NCI-H146 (cell line): ENCODE measurements around the gene UBA7.
A peak's percentile ranks its signal among the peaks of the same experiment; 100 is the strongest.

Experiments
- DNase-seq: peaks from one replicate; lab custom pipeline; 2025; lab: John Stamatoyannopoulos, UW

The UBA7 gene

DNA sequence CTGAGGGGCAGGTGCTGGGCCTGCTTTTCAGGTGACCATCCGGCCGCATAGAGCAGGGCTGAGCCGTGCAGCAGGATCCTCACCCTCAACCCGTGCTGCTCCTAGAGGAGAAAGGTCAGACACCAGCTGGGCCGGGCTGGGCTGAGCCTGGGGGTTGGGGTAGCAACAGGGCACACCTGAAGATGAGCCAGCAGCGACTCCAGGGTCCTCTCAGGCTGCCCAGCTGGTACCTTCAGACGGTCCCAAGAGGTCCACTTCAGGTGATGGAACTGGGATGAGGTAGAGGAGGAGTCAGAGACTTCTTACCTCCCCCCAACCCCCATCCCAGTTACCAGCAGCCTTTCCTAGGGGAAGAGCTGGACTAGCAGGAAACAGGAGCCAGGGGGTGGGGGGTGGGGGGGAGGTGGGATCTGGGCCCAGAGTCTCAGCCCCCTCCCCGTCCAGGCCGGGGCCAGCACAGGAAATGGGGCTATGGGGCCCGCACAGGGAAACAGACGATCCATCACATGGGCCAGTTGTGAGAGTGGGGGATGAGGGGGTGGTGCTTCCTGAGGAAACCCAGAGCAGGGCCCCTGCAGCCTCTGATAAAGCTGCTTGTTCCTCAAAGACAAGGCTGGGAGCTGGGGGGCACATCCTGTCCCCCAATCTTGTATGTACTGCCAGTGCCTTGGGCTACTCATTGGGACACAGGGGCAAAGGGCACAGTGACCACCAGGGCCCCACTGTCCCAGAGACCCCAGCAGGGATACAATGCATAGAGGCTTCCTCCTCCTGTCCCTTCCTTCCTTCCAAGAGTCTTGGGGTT lies 7.7 kb downstream of the UBA7 start:
- DNase-seq, result no peak

DNA sequence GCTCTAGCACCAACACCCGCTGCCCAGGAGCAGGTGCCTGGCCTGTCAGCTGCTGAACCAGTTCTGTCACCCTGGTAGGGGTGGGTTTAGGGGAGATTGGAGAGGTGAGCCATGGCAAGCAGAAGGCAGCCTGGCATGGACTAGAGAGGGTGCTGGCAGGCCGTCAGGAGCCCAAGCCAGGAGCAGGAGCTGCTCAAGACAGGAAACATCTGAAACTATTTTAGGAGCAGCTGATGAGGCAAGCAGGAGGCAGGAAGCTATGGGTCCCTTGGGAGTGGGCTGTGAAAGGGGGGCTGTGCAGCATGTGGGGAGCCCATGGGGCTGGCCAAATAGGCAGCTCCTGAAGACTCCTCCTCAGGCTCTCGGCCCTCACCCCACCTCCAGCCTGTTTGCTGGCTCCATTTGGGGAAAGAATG lies 8.4 kb downstream of the UBA7 start:
- DNase-seq, result no peak

DNA sequence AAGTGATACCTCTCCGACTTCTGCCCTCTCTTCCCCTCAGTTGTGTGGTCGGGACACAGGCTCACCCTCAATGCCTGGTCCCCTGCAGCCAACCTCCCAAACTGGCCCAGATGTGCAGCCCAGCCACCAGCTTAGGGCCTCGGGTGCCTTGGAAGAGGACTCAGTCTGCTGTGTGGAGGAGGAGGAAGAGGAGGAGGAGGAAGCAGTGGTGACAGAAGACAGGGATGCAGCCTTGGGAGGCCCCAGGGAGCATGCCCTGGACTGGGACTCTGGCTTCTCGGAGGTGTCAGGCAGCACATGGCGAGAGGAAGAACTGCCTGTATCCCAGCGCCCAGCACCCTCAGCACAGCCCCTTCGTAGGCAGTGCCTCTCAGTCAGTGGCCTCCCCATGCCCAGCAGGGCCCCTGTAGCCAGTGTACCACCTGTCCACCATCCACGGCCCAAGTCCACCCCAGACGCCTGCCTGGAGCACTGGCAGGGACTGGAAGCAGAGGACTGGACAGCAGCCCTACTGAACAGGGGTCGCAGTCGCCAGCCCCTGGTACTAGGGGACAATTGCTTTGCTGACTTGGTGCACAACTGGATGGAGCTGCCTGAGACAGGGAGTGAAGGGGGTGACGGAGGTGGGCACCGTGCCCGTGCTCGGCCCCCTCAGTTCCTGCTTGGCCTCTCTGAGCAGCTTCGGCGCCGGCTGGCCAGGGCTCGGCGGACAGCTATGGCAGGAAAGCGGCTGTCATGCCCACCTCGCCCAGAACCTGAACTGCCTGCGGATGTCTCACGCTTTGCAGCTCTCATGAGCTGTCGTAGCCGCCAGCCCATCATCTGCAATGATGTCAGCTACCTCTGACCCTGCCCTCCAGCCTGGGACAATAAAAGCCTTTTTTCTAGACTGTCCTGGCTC lies 9.4 kb downstream of the UBA7 start:
- no peak for DNase-seq

DNA sequence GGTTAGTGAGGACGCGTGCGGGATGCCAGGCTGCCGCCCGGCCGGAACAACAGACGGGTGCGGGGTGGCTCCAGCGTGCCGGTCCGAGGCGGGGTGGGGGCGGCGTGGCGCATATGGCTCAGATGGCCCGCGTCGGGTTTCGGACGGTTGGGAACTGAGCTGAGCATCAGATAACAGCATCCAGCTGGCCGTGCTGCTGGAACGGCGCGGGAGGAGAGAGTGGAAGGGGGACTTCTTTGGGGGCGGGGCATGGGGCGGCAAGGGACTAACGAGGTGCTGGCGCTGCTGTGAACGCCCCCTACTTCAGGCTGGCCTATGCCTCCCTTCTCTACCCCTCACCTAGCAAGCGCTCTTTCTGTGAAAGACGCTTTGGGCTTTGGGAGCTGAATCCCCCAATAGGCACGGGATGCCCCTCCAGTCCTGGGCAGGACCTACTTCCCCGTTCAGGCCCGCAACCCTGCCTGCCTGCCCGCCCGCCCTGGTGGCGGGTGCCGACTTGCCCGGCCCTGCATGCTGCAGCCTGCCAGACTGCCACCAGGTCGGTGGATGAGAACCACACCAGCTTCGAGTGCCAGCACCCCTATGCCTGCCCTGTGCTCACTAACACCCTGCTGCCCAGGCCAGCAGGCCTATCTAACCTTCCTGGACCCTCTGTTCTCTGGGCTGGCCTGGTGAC lies 10.2 kb downstream of the UBA7 start:
- DNase-seq, result peak; percentile 21

DNA sequence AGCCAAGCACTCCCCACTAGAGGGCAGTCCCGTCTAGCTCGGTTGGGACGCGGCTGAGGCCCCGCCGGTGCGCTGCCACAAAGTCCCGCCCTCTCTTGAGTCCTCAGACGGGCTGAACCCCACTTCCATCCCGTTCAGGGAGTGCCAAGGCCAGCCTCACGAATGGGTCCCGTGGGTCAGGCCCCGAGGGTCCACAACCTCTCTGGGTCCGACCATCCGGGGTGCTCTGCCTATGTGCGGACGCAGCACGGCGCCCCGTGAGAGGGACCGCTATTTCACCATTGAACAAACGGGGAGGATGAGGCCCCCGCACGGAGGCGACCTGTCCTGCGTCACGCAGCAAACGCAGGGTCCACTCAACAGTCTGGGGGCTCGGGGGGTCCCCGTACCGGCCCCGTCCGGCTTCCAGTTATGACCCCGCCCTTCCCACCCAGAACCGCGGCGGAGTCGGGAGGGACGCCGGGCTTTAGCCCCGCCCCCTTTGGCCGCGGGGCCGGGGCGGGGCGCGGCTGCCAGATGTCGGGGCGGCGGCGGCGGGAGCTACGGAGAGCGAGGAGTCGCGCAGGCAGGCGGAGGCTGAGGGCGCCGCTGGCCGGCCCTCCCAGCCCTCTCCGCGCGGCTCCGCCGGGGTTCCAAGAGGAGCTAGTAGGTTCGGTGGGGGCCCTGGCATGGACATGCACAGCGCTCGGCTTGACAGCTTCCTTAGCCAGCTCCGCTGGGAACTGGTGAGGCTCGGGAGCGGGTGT lies 10.9 kb downstream of the UBA7 start, which contains the start of gene INKA1:
TSS of gene INKA1 (plus strand) at position 543 of the 746 bp plus-strand sequence. CDS start at position 675, 132 bp downstream.
- DNase-seq, result peak; percentile 72

DNA sequence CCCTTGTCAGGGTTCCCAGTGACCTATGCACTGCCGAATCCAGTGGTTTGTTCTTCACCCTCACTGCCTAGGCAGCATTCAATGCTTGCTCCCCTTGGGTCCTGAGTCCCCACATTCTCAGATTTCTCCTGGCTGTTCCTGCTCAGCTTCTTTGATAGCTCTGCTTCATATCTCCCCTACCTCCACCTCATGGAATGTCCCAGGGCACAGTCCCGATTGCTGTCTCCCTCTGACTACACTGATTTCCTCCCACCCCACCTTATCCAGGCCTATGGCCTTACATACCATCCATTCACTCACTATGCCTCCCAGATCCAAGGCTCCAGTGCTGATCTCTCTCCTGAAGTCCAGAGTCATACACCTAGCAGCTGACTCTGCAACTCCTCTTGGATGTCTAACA lies 12.6 kb downstream of the UBA7 start:
- no peak for DNase-seq

DNA sequence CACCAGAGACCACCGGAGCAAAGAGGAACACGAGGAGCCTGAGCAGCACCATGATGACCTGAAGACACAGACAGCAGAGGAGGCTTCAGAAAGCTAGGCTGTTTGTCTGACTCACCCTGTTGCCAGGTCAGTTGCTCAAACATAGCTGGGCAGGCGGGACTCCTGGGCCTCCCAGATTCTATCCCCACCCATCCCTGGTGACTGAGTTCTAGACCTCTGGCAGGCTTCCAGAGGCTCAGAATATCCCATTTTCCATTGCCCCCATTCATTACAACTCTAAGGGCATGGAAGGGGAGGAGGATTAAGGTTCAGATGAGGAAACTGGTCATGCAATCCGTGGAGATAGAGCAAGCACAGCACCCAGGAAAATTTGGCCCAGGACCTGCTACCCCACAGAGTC lies 14.0 kb downstream of the UBA7 start, which contains the start of gene CDHR4:
TSS of gene CDHR4 (minus strand) at position 113 of the 400 bp plus-strand sequence. CDS start at position 52, 61 bp downstream.
- DNase-seq, result no peak

DNA sequence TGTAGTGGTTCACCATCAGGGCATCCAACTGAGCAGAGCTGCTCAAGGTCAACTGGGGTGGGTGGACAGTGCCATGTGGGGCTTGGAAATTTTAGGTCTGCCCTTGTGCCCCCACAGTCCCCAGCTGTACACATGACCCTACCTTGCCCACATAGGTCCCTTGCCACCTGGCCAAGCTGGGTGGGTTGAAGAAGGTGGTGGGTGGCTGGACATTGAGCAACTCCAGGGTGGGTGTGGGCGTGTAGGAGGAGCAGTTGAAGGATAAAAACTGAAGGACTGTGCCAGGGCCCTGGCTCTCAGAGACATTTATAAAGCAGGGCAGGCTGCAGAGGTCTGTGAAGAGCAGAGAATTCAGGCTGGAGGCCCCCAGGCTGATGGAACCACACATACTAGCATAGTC lies 14.6 kb downstream of the UBA7 start:
- DNase-seq, result no peak

DNA sequence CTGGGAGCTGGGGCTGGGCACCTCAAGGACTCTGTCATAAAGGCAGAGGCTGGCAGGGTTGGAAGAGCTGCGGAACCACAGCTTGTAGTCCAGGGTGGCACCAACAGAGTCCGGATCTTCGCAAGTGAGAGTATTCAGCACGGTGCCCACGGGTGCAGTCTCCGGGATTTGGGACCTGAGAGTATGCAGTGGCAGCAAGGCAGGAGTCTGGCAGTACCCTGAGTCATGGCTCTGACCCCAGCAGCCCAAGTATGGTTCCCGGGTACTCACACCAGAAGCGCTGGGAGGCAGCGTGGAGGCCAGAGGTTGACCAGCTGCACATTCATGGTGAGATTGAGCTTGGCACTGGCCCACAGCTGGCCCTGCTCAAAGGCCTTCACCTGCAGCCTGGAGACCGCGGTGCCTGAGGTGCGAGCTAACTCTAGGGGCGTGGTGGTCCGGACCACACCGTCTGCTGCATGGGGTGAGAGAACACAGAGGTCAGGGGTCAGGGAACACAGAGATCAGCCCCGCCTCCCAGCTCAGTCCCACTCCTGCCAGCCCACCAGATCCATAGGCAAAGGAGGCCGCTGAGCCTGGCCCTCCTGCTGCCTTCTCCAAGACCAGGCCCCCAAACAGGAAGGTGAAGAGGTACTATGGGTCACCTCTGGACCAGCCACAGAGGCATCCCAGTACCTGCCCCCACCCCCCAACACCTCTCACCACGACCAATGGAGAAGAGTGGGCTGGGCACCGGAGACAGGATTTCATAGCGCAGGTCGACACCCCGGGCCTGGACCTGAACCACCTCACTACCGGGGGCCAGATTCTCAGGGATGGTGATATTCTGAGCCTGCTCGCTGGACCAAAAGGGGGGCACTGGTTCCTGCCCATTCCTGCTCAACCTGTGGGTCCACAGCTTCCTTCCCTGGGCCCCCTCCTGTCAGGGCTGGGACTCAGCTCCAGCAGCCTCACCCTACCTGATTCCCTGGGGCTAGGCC lies 18.5 kb downstream of the UBA7 start:
- DNase-seq, result no peak

DNA sequence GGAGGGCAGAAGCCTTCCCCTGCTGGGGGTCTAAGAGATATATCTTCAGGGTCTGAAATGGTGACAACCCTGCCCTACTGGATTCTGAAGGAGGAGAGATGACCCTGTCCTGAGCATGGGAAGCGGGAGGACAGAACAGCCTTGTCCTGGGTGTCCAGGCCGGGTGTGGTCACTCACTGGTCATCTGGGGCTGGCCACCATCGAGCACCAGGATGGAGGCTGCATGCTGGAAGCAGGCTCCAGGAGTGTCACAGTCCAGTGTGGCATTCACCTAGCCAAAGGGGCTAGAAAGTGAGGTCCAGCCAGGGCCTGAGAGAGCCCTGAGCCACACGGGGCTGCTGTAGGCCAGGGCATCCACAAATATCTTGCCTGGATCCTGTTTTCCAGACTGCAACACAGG lies 19.3 kb downstream of the UBA7 start:
- no peak for DNase-seq

DNA sequence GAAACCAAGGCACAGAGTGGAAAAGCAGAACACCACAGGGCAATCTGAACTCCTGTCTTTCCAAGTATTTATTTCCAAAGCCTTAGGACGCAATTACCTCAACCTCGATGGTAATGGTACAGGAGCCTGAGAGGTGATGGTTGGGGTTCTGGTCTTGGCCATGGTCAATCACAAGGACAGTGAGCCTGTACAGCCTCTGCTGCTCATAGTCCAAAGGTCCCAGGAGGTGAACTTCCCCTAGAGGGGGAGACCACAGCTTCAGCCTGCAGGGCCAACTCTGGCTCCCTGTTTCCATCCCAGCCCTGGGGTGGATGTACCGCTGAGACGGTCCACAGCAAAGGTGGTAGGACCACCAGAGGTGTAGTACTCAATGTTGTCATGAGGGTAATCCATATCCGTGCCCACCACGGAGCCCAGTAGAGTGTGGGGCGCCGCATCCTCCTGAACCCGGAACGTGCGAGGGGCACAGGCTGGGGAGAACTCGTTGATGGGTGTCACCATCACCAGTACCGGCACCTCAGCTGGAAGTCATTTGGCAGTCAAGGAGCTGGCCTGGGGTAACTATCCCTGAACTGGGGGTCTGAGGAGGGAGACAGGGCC lies 20.2 kb downstream of the UBA7 start:
- no peak for DNase-seq

DNA sequence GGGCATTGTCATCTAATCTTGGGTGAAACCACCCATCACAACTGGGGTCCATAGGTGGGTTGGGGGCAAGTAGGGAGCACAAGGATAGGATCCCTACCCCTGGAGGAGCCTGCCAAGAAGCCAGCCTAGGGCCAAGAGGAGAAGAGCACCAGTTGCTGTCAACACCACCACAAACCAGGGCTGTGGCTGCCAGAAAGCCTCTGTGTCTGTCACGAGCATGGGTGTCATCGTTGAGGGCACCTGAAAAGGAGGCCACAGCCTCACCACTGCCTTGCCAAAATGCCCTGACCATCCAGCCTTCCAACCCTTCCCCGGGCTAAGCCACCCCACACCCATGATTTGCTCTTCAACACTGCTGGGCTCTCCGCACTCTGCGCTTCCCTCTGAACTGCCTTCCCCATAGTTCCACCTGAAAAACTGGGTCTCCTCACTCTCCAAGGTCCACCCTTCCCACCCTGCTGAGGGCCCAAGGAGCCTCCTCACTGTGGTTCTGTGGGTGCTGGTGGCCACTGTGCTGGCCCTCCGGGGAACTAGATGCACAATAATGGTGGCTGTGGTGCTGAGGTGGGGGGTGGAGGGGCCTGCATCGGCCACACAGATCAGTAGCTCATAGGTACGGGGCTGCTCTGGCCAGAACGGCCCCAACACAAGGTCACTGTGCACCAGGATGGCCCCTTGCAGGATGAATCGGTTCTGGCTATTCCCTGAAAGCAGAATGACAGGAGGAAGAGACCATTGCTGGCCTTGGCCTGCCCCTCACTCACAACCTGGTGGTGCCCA lies 21.2 kb downstream of the UBA7 start:
- no peak for DNase-seq

DNA sequence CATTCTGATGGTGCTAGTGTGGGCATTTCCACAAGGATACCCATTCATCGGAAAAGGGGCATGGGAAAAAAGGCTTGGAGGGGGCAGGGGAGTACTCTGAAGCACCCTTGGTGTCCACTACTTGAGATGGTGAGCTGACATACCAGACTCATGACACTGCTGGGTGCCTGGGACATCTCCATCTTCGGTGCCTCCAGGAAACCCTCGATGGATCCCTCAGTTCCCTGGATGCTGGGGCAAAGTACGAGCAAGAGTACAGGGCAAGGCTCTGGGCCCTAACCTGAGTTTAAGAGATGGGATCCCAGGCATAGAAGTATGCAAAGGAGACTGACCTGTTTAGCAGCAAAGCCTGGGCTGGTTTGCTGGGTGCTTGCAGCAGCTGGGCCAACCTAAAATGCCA lies 22.2 kb downstream of the UBA7 start:
- no peak for DNase-seq

DNA sequence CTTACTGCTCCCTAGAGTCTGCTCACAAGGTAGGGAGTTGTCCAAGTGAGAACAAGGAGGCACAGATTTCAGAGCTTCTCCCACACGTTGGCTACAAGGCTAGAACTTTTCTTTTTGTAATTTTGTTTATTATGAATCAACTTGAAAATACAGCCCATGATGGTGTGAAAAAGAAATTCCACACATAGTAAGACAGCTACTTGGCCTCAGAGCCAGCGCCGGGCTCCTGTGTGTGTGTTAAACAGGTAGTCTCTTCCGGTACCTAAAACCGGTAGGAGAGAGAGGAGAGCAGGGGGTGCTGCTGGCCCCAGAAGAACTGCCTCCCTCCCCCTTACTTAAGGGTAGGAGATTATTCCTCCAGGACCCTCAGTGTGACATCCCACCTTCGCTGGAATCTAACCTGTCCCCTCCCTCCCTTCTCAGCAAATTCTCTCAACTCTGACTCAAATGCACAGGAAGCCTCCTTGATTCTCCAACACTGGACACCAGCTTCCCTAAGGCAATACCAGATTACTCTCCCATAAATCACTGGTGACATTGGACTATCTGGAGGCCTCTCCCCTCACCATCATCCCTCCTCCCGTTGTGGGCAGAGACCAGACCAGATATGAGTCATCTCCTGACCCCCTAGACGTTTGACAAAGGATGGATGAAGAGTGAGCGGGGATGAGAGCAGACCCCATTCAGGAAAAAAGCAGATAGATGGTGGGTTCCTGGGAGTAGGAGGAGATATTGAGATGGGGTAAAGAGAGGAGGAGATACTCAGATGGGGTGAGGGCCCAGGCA lies 22.9 kb downstream of the UBA7 start:
- DNase-seq, result peak; percentile 26

DNA sequence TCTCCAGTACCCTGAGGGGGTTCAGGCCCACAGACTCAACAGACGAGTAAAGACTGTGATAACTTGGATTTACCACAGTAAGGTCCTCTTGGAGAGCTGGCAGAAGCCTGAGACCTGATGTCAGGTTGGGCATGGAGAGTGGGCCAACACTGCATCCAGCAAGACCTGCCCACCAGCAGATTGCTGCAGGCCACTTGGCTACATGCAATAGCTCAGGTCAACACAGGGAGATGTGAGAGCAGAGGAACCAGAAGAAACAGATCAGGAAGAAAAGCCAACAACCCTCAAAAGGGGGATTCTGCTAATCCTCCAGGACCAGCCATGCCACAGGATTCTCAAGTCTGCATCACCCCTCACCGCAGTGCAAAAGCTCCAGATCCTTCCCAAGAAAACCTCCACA lies 25.7 kb downstream of the UBA7 start:
- DNase-seq, result no peak

DNA sequence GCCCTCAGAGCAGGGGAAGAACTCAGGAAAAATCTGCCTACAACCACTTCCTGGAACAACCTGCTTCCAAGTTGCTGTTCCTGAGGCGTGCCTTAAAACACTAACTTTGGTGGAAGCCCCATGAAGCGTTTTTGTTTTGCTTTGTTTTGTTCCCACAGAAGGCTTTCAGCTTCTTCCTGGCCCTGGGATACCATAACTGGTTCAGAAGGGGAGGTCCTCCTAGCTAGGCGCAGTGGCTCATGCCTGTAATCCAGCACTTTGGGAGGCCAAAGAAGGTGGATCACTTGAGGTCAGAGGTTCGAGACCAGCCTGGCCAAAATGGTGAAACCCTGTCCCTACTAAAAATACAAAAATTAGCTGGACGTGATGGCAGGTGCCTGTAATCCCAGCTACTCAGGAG lies 26.2 kb downstream of the UBA7 start:
- no peak for DNase-seq

DNA sequence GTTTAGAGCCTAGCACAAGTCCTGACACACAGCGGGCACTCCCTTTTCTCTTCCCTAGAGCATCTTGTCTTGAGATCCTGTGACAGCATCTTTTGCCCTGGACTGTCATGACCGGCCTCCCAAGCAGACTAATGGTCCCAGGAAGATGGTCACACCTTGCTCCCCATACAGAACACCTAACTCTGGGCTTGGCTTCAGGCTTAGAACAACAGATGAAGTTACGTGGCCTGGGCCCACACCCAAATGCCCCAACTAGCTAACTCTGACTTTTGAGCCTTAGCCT lies 26.6 kb downstream of the UBA7 start:
- DNase-seq, result no peak

DNA sequence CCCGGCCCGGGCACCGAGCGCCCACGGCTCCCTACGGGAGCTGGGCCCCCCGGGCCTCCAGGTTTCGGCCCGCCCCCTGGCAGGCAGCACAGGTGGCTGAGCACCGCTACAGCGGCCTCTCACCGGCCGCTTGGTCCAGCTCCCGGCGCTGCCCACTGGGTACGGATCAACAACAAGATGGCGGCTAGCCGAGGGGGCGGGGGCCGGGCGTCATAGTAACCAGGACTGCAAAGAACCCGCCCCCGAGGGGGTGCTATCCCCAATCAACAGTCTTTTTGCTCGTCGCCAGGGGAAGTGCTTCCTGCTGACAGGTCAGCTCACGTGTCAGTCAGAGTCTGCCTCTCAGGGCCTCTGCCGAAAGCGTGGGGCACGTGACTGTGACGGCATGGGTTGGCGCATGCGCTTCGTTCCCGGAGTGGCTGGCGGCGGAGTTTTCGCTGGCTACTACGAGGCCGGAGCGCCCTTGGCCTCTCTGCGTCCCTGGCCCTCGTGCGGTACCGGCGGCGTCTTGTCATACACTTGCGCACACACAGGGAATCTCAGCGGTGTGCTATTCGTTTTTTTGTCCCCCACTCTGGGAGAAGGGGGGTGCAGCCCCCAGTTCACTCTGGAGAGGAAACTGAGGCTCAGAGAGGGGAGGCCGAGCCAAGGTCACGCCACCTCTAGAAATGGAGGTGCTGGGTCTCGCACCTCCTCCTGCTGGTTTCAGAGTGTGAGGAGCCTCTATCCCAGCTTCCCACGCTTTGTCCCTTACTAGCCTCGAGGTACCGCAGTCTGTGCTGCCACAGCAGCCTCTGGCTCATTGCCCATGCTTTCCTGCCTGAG lies 27.2 kb downstream of the UBA7 start, which contains the start of gene IP6K1:
TSS of gene IP6K1 (minus strand) at position 186 of the 825 bp plus-strand sequence. CDS start 38,502 bp downstream, outside the sequence.
- DNase-seq, result peak; percentile 99
